Iris pigment epithelial cell (primary cell): ENCODE results near the gene NDFIP2.
"Not testable (repeated sequence)": the region's sequence is repeated elsewhere in the genome, so short reads cannot be mapped to it uniquely, and the experiment has no call there.

Experiments used
- DNase-seq: peaks from one replicate; pipeline ENCODE4 v3.0.0-alpha.2; 2011; ENCODE audit warnings: low read depth

Gene NDFIP2

GRCh38 chr13:79593641-79594275 is 112.8 kb downstream of the NDFIP2 start:
- peak; percentile 78 for DNase-seq

- DNase-seq, result not testable (repeated sequence)
Measured at GRCh38 chr13:79600146-79600545, 119.2 kb downstream of the NDFIP2 start.

- no peak for DNase-seq
Measured at GRCh38 chr13:79602936-79603335, 122.0 kb downstream of the NDFIP2 start.

- no peak for DNase-seq
Measured at GRCh38 chr13:79604752-79605151, 123.8 kb downstream of the NDFIP2 start.
